ENCODE data around the gene BCL2L1.
"Not testable (repeated sequence)": the region's sequence is repeated elsewhere in the genome, so short reads cannot be mapped to it uniquely, and the experiment has no call there.

Gene BCL2L1

DNA sequence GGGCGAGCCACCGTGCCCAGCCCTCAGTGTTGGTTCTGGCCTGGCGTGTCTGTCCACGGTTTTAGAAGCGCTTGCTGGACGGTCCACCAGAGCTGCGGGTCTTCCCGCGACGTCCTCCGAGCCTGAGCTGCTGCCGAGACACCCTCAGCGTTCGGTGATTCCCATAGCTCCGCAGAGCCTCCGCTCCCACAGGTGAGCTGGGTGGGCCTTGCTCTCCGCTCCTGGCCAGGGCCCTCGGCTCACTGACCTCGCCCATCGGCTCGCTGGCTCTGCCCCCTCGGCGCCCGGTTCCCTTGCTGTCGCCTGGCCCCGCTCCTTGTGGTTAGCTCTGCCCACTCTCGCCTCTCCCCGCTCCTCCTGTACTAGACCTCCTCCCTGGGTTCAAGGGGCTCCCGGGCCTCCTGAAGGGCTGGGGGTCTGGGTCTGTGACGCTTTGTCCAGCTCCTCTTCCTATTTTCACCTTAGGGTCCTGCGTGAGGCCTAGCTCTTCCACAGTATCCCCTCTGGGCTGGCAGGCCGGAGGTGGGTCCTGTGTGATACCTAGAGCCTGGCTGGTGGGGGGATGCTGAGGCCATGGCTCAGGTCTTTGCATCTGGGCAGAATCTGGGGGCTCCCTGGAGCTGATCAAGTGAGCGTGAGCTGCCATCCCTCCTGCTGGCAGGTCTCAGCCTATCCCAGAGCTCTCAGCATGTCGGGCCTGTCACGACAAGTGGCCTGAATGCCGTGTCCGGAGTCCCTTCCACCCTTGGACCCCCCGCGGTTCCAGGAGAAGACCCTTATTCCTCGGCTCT lies 89.9 kb downstream of the BCL2L1 start:
- no peak overlapping the region for H3K4me3 ChIP-seq (replicated peaks in 1 of 2; ENCODE audit: low read depth in 2 of 2, low read length in 2 of 2)
- TF ChIP-seq, protein P1, sequence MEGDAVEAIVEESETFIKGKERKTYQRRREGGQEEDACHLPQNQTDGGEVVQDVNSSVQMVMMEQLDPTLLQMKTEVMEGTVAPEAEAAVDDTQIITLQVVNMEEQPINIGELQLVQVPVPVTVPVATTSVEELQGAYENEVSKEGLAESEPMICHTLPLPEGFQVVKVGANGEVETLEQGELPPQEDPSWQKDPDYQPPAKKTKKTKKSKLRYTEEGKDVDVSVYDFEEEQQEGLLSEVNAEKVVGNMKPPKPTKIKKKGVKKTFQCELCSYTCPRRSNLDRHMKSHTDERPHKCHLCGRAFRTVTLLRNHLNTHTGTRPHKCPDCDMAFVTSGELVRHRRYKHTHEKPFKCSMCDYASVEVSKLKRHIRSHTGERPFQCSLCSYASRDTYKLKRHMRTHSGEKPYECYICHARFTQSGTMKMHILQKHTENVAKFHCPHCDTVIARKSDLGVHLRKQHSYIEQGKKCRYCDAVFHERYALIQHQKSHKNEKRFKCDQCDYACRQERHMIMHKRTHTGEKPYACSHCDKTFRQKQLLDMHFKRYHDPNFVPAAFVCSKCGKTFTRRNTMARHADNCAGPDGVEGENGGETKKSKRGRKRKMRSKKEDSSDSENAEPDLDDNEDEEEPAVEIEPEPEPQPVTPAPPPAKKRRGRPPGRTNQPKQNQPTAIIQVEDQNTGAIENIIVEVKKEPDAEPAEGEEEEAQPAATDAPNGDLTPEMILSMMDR (IDR thresholded peaks at IDR 0.05; ENCODE audit: low read depth, low read length): no peak
- no peak for DNase-seq (ENCODE audit: low read depth in 2 of 2)

DNA sequence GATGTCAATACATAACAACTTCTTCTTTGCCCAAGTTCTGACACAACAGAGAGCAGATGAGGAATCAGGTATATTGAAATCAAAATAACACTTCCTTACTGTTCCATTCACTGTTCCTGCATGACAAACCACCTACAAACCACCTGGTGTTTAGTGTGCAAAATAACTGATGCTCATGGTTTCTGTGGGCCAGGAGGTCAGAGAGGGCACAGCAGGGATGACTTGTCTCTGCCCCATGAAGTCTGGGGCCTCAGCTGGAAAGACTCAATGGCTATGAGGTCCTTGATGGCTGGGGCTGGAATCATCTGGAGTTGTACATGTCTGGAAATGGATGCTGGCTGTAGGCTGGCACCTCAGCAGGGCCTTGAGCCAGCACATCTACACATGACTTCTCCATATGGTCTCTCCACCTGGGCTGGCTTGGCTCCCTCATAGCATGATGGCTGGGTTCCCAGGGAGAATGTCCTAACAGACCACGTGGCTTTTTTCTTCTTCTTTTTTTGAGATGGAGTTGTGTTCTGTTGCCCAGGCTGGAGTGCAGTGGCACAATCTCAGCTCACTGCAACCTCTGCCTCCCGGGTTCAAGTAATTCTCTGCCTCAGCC lies 92.4 kb downstream of the BCL2L1 start:
- DNase-seq (ENCODE audit: low read depth in 2 of 2): no peak
- H3K4me3 ChIP-seq (replicated peaks in 1 of 2; ENCODE audit: low read depth in 2 of 2, low read length in 2 of 2): no peak overlapping the region
- TF ChIP-seq, protein P1 (IDR thresholded peaks at IDR 0.05; ENCODE audit: low read depth, low read length): no peak

DNA sequence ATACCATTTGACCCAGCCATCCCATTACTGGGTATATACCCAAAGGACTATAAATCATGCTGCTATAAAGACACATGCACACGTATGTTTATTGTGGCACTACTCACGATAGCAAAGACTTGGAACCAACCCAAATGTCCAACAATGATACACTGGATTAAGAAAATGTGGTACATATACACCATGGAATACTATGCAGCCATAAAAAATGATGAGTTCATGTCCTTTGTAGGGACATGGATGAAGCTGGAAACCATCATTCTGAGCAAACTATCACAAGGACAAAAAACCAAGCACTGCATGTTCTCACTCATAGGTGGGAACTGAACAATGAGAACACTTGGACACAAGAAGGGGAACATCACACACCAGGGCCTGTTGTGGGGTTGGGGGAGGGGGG lies 94.6 kb downstream of the BCL2L1 start:
- not testable (repeated sequence) for H3K4me3 ChIP-seq (replicated peaks in 1 of 2; ENCODE audit: low read depth in 2 of 2, low read length in 2 of 2); DNase-seq (ENCODE audit: low read depth in 2 of 2)

DNA sequence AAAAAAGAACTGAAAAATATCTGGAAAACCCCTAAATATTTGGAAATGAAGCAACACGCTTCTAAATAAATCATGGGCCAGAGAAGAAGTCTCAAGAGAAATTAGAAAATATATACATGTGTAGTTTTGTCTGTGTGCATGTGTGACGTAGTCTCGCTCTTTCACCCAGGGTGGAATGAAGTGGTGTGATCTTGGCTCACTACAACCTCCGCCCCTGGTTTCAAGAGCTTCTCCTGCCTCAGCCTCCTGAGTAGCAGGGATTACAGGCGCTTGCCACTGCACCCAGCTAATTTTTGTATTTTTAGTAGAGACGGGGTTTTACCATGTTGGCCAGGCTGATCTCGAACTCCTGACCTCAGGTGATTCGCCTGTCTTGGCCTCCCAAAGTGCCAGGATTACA lies 96.1 kb downstream of the BCL2L1 start:
- not testable (repeated sequence) for H3K4me3 ChIP-seq (replicated peaks in 1 of 2; ENCODE audit: low read depth in 2 of 2, low read length in 2 of 2); DNase-seq (ENCODE audit: low read depth in 2 of 2)

DNA sequence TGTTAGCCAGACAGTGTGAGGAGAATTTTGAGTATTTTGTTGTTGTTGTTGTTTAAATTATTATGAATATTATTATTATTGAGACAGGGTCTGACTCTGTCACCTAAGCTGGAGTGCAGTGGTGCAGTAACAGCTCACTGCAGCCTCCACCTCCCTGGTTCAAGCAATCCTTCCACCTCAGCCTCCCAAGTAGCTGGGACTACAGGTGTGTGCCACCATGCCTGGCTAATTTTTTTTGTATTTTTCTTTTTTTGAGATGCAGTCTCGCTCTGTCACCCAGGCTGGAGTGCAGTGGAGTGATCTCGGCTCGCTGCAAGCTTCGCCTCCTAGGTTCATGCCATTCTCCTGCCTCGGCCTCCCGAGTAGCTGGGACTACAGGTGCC lies 99.6 kb downstream of the BCL2L1 start:
- H3K4me3 ChIP-seq (replicated peaks in 1 of 2; ENCODE audit: low read depth in 2 of 2, low read length in 2 of 2); DNase-seq (ENCODE audit: low read depth in 2 of 2): not testable (repeated sequence)

DNA sequence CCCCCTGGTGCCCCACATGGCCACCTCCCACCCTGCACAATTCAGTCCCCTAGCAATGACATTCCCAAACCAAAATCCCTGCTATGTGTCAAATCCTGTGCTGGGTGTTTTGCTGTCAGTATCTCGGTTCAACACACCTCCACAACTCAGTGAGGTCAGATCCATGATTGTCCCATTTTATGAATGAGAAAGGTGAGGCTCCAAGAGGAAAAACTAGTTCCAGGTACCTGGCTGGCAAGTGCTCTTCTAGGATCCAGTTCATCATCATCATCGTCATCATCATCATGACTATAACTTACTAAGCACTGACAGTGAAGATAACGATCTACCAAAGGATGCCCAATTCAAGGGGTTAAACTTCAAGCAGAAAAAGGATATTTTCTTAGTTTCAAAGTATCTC lies 102.4 kb downstream of the BCL2L1 start:
- TF ChIP-seq, protein P1 (IDR thresholded peaks at IDR 0.05; ENCODE audit: low read depth, low read length): no peak
- no peak overlapping the region for H3K4me3 ChIP-seq (replicated peaks in 1 of 2; ENCODE audit: low read depth in 2 of 2, low read length in 2 of 2)
- no peak for DNase-seq (ENCODE audit: low read depth in 2 of 2)

DNA sequence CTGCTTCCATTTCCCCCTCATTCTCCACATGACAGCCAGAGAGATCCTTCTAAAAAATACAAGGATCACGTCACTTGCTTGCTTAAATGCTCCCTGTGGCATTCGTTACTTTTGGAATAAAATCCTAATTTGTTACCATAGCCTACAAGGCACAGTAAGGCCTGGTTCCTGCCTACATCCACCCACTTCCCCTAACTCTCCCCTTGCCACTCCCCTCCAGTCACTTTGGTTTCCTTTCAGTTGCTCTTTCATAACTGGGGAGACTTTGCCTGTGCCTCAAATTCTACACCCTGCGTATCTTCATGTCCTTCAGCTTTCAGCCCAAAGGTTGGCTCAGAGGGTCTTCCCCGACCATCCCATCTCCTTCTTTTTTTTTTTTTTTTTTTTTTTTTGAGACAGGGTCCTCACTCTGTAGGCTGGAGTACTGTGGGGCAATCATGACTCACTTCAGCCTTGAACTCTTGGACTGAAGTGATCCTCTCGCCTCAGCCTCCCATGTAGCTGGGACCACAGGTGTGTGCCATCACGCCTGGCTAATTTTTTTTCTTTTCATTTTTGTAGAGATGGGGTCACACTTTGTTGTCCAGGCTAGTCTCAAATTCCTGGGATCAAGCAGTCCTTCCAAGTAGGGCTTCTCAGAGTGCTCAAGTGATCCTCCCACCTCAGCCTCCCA lies 105.1 kb downstream of the BCL2L1 start:
- H3K4me3 ChIP-seq (replicated peaks in 1 of 2; ENCODE audit: low read depth in 2 of 2, low read length in 2 of 2): no peak overlapping the region
- TF ChIP-seq, protein P1 (IDR thresholded peaks at IDR 0.05; ENCODE audit: low read depth, low read length): no peak
- DNase-seq (ENCODE audit: low read depth in 2 of 2): no peak

DNA sequence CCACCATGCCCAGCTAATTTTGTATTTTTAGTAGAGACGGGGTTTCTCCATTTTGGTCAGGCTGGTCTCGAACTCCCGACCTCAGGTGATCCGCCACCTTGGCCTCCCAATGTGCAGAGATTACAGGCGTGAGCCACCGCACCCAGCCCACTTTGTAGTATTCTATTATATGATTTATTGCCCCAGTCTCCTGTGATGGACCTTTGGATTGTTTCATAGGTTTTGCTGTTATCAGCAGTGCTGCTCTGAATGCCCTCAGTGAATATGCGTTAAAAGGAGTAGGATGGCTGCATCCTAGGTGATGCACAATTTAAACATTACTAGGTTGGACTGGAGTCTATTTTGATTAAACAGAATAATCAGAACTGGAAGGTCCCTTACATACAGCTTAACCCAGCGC lies 107.3 kb downstream of the BCL2L1 start:
- TF ChIP-seq, protein P1 (IDR thresholded peaks at IDR 0.05; ENCODE audit: low read depth, low read length): no peak
- DNase-seq (ENCODE audit: low read depth in 2 of 2): no peak
- H3K4me3 ChIP-seq (replicated peaks in 1 of 2; ENCODE audit: low read depth in 2 of 2, low read length in 2 of 2): no peak overlapping the region

All from cardiac fibroblast (primary cell).